WERI-Rb-1 (cell line): ENCODE results near the gene DPEP1.
"Not testable (repeated sequence)": the region's sequence is repeated elsewhere in the genome, so short reads cannot be mapped to it uniquely, and the experiment has no call there.

Experiments
- DNase-seq: peaks from one replicate; pipeline ENCODE4 v3.0.0-alpha.2; 2020
- H3K27ac ChIP-seq: fragments of 250-450 bp; sonication (Bioruptor Pico); 2 replicates; pipeline ENCODE4 v1.5.1; 2020; ENCODE audit warnings: mild to moderate bottlenecking, moderate library complexity
- H3K27me3 ChIP-seq: fragments of 250-450 bp; sonication (Bioruptor Pico); 2 replicates; pipeline ENCODE4 v1.5.1; 2021; ENCODE audit warnings: mild to moderate bottlenecking, low read depth, moderate library complexity; ENCODE audit not compliant: insufficient read depth, severe bottlenecking
- H3K36me3 ChIP-seq: fragments of 250-450 bp; sonication (Bioruptor Pico); 2 replicates; pipeline ENCODE4 v1.5.1; 2020; ENCODE audit warnings: mild to moderate bottlenecking, moderate library complexity
- H3K4me3 ChIP-seq: 2 replicates; pipeline ENCODE4 v1.5.1; 2011; ENCODE audit warnings: low read depth, mild to moderate bottlenecking, control low read depth, low read length
- H3K9me3 ChIP-seq: fragments of 250-450 bp; sonication (Bioruptor Pico); 2 replicates; pipeline ENCODE4 v1.5.1; 2021; ENCODE audit warnings: mild to moderate bottlenecking, moderate library complexity; ENCODE audit not compliant: severe bottlenecking
- CTCF ChIP-seq: IDR thresholded peaks from 2 replicates; pipeline ENCODE4 v1.5.1; 2011; ENCODE audit warnings: low read depth, mild to moderate bottlenecking, control low read depth, inconsistent platforms, low read length

DPEP1 gene

GRCh38 chr16:89629827-89630610 lies 16.6 kb downstream of the DPEP1 start:
- Histone ChIP-seq H3K36me3 (no peaks in the 10 kb centered on the region), H3K27ac (no peak overlapping the region), H3K4me3 (no peak overlapping the region), H3K27me3 (no peaks in the 10 kb centered on the region), H3K9me3 (no peaks in the 10 kb centered on the region)
- DNase-seq: no peak
- TF ChIP-seq CTCF: no peak

GRCh38 chr16:89633064-89633631 lies 19.7 kb downstream of the DPEP1 start:
- no peaks in the 10 kb centered on the region for H3K9me3 ChIP-seq
- DNase-seq: no peak
- no peaks in the 10 kb centered on the region for H3K36me3 ChIP-seq
- no peak for TF ChIP-seq CTCF
- no peak overlapping the region for H3K4me3 ChIP-seq
- H3K27ac ChIP-seq: no peak overlapping the region
- no peaks in the 10 kb centered on the region for H3K27me3 ChIP-seq

- DNase-seq, H3K36me3 ChIP-seq, H3K27me3 ChIP-seq, H3K9me3 ChIP-seq, H3K27ac ChIP-seq, H3K4me3 ChIP-seq: not testable (repeated sequence)
Measured at GRCh38 chr16:89634463-89635385, 21.3 kb downstream of the DPEP1 start.

GRCh38 chr16:89636663-89637062 lies 23.2 kb downstream of the DPEP1 start:
- no peak for TF ChIP-seq CTCF
- no peak for DNase-seq
- Histone ChIP-seq H3K4me3 (no peak overlapping the region), H3K9me3 (no peaks in the 10 kb centered on the region), H3K27ac (no peak overlapping the region), H3K36me3 (no peaks in the 10 kb centered on the region), H3K27me3 (no peaks in the 10 kb centered on the region)

- Histone ChIP-seq H3K36me3 (no peaks in the 10 kb centered on the region), H3K27me3 (no peaks in the 10 kb centered on the region), H3K9me3 (no peaks in the 10 kb centered on the region), H3K4me3 (no peak overlapping the region), H3K27ac (no peak overlapping the region)
- no peak for TF ChIP-seq CTCF
- DNase-seq: no peak
Measured at GRCh38 chr16:89637379-89637778, 23.9 kb downstream of the DPEP1 start.

GRCh38 chr16:89638455-89638854 lies 25.0 kb downstream of the DPEP1 start:
- H3K36me3 ChIP-seq: no peaks in the 10 kb centered on the region
- H3K27ac ChIP-seq: no peak overlapping the region
- H3K9me3 ChIP-seq: no peaks in the 10 kb centered on the region
- no peak overlapping the region for H3K4me3 ChIP-seq
- TF ChIP-seq CTCF: no peak
- no peaks in the 10 kb centered on the region for H3K27me3 ChIP-seq
- DNase-seq: no peak
